ENCODE data around the gene CPB2.

The CPB2 gene

DNA sequence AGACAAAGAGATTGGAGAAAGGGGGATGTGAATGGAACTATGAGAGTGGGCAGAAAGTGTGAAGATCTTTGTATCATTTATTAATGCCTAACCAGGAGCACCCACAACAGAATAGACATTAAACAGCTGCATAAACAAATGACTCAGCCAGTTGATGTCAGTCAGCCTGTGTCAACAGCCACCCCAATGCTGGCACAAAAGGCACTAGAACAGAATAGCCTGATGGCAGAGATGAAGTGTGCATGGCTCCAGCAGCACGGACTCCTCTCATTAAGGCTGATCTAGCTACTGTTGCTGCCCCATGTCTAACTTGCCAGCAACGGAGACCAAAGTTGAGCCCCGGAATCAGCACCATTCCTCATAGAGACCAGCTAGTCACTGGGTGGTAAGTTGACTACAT lies 7.8 kb downstream of the CPB2 start:
- DNase-seq (ENCODE audit: low spot score) = no peak

DNA sequence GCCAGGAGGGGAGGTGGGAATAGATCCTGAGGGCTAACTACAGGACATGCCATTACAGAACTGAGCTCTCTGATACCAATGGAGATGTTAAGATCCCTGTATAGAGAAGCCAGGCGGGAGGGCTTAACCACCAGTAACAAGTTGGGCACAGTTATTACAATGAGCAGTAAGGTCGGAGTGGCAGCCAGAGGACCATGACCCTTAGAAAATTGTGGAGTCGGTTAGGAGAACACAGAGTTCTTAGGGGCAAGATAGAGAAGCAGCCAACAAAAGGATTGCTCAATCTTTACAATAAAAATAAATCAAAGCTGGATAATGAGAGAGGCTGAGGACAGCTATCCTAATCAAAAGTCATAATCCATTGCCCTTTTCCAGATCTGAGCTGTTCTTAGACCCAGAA lies 10.4 kb downstream of the CPB2 start:
- DNase-seq (ENCODE audit: low spot score) = no peak

DNA sequence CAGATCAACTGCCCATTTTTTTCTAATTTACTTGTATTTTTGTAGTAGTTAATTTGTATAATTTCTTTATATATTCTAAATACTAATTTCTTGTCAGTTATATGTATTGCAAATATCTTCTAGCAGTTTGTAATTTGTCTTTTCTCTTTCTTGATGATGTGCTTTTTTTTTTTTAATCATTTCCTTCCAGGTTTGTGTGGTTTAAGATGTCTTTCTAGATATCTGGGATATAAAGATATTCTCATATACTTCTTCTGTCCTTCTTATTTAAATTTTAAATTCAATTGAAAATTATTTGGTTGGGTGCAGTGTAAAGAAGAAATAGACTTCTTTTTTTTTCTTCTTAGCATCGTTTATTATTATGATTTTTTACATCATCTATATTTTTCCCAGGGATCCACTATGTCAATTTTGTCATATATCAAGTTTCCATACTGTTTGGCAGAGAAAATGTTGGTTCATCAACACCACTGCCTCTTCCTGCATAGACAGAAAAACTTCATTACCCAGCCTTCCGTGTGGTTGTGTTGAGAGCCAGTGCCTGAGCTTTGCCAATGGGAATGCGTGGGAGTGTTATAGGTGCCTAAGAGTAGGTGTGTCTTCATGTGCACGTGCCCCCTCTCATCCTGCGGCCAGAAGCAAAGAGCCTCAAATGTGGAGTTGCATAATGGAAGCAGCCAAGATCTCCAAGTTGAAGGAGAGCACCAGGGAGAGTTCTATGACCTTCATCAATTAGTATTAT lies 15.8 kb downstream of the CPB2 start:
- no peak for DNase-seq (ENCODE audit: low spot score)

DNA sequence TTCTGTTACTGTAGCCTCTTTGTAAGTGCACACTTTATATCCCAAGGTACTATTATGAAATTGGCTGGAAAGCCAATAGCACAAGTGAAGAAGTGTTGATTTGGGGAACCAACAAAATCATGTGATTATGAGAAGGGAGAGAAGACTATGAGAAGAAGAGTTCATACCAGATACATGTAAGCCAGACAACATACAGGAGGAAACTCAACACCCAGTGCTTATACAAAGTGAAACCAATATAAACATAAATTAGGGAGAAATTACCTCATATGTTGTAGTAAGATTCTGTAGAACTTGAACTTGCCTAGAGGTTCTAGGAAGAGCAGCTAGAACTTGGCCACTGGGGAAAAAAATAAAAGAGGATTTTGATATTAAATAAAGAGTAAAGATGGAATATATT lies 17.4 kb downstream of the CPB2 start:
- DNase-seq (ENCODE audit: low spot score) = no peak

DNA sequence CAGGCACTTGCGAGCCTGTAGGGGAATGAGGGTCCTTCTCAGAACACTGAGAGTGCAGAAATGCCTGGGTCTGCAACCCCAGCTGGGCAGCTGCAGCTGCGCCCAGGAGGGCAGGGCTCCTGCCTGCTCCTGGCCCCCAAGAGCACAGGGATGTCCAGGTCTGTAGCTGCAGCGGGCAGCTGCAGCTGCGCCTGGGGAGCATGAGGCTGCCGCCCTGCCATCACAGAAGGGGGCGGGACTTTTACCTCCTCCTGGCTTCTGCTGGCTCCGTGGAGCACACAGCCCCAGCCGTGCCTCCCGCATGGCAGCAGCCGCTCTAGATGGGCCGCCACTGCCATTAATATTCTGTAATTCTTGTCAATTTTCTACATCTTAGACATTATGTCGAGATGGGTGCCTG lies 17.8 kb downstream of the CPB2 start:
- no peak for DNase-seq (ENCODE audit: low spot score)

DNA sequence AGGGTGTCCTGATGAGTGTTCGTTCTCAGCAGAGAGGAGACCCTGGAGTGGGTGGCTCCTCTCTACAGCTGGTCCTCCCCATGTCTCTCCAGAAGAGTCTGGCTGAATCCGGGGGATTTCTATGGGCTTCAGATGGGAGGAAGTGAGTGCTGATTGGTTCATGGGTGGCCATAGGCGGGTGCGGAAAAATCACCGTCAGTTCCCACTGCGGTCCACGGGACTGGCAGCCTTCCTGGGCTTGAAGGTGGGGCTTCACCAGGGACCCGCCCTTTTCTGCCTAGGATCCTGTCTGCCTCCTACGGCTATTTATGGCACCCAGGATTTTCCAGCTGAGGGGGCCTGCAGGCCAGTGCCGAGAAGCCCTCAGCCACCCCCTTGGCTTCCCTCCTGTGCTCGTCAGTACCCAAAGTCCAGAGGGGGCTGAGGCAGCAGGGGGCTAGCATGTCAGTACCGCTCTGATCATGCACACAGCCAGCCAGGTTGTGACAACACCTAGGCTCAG lies 18.4 kb downstream of the CPB2 start:
- no peak for DNase-seq (ENCODE audit: low spot score)

DNA sequence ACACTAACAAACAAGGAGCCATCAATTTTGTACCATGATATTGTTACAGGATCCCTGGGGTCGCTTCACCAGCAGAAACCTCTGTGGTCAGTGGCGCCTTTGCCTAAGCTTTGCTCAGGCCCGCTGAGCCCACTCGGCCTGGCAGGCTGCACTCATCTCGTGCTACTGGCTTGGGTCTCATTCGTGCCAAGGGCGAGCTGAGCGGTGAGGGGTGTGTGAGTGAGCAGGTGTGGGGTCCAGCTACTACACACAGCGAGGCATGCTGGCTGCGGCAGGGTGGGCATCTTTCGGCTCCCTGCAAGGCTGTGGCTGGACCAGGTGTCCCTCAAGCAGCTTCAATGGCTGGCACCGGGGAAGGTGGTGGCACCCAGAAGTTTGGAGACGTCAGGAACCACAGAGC lies 19.1 kb downstream of the CPB2 start:
- DNase-seq (ENCODE audit: low spot score) = no peak

DNA sequence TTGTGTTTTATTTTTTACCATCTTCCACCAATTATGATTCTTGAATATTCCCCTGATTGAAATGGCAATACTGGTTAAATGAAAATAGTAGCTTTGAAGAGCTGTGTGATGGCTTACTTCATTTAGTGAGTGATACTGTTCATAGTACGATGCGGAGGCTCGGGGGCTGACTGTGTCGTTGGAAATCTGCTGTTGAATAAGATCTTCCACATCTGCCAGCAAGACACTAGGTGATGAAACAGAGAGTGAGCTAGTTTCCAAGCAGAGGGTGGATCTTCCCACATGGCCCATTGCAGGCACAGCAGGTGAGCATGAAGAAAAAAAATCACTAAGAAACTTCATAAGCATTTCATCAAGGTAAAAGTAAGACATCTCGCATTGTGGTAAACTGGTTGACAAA lies 22.5 kb downstream of the CPB2 start:
- no peak for DNase-seq (ENCODE audit: low spot score)

DNA sequence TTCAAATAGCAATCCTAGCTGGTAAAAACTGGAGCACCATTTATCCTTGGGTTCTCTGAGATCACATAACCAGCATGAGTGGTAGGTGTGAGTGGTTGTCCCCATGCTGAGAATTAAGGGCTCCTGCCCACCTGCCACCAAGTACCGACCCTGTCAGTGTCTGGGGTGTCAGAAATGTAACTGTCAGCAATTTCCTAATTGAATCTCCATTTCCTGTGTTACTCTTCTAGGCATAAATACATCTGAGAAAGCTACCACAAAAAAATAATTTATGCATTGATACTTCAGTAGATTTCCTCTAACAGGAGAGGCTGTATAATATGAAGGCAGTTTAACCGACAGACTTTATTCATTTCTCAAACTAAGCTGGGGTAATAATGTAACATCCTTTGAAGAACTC lies 25.1 kb downstream of the CPB2 start:
- DNase-seq (ENCODE audit: low spot score) = no peak

DNA sequence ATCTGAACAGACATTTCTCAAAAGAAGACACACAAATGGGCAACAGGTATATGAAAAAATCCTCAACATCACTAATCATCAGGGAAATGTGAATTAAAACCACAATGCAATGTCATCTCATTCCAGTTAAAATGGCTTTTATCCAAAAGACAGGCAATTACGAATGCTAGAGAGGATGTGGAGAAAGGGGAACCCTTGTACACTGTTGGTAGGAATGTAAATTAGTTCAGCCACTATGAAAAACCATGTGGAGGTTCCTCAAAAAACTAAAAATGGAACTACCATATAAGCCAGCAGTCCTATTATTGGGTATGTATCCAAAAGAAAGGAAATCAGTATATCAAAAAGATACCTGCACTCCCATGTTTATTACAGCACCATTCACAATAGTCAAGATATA lies 27.6 kb downstream of the CPB2 start:
- DNase-seq (ENCODE audit: low spot score) = no peak

DNA sequence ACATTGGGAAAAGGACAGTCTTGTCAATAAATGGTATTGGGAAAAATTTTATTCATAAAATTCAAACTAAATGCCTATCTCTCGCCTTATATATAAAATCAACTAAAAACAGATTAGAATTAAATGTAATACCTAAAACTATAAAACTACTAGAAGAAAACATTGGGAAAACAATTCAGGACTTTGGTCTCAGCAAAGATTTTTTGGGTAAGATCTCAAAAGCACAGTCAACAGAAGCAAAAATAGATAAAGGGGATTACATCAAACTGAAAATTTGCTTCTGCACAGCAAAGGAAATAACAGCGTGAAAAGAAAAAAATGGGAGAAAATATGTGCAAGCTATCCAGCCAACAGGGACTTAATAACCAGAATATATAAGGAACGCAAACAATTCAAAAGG lies 28.0 kb downstream of the CPB2 start:
- DNase-seq (ENCODE audit: low spot score) = no peak

DNA sequence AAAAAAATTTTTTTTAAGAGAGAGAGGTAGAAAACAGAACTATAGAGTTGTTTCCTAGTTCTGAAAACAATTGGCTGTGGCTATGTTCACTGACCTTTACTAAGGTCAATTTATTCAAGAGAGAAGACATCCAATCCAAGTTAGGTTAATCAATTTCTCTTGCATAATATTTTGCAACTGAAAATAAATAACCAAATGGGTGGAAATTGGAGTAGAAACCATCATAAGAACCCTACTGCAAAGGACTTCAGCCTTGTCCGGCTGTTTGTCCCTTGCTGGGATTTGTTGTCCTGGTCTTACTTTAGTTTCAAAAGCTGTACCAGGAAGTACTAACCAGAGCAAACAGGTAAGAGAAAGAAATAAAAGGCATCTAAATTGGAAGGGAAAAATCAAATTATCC lies 29.0 kb downstream of the CPB2 start:
- DNase-seq (ENCODE audit: low spot score) = no peak

DNA sequence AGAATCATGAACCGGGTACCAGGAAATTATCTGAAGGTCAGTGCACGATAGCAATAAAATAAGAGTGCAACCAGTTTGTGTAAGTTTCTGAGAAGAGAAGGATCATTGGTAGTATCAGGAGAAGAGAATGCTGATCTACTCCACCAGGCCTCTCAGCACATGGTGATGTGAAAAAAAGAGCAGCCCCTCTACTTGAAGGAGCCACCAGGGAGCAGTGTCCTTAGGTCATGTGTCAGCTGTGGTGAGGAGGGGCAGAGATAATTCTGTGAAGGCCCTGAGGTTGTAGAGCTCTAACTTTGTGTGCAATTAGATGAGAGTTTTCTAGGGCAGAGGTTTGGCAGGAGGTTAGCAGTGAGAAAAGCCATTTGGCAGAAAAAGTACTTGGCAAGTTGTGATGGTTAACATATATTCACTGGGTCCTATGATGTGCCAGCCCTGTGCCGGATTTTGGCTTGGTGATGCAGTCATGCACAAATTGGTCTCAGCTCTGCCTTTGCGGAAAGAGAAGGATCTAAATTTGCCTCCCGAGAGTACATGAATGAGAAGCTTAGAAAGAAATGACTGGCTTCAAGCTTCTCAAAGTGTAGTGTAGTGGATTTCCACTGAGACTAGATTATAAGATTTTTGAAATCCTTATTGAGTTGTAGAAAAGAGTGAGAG lies 33.1 kb downstream of the CPB2 start:
- DNase-seq (ENCODE audit: low spot score) = no peak

DNA sequence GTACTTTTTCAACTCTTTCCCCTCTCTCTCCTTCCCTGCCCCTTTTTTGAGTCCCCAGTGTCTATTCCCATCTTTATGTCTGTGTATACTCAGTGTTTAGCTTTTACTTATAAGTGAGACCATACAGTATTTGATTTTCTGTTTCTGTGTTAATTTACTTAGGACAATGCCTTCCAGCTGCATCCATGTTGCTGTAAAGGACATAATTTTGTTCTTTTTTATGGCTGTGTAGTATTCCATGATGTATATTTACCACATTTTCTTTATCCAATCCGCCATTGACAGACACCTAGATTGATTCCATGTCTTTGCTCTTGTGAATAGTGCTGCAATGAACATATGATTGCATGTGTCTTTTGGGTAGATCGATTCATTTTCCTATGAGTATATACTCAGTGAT lies 41.5 kb downstream of the CPB2 start:
- DNase-seq (ENCODE audit: low spot score) = no peak

DNA sequence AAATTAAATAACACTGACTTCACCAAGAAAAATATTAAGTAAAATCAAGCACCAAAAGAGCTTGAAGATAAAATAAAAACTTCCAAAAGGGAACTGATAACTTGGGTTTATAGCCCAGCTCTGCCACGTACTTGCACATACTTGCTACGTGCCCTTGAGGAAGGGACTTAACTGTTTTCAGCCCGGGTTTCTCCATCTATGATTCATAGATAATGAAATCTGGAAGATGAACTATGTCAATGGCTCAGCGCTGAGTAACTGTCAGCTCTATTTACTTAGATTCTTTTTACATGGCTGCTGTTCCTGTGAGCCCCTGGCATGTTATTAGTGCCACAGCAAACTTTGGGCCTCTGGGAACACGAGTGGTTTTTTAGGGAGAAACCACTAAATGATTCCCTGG lies 42.6 kb downstream of the CPB2 start:
- no peak for DNase-seq (ENCODE audit: low spot score)

DNA sequence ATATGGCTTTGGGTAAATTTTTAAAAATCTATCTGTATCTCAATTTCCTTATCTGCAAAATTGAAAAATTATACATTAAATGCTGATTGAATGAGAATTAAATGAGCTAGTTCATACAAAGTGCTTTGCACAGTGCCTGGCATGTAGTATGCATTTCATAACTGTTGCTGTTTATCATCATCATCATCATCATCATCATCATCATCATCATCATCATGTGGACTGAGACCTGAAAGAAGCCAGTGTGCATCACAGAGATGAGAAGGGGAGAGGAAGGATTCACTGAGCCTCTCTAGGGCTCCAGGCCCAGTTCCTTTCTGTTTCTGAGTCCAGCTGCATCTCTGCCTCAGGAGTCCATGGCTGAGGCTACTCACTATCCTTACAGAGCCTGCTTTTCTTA lies 45.4 kb downstream of the CPB2 start:
- no peak for DNase-seq (ENCODE audit: low spot score)

DNA sequence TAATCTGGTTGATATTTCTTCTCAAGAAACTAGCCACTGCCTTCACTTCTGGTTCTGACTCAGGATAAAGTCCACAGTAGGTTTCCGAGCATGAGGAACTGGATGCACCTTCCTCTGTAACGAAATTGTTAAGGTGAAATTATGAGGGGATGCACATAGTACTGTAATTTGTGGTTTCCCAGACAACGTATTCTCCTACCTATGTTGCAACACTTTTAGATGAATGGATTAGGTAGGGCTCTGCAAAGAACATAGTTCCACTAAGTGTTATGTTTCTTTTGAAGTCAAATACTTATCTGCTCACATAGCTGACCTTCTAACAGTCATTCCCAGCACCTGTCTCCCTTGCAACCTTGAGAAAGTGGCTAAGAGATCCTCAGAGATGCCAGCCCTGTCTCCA lies 46.6 kb downstream of the CPB2 start:
- DNase-seq (ENCODE audit: low spot score) = no peak

DNA sequence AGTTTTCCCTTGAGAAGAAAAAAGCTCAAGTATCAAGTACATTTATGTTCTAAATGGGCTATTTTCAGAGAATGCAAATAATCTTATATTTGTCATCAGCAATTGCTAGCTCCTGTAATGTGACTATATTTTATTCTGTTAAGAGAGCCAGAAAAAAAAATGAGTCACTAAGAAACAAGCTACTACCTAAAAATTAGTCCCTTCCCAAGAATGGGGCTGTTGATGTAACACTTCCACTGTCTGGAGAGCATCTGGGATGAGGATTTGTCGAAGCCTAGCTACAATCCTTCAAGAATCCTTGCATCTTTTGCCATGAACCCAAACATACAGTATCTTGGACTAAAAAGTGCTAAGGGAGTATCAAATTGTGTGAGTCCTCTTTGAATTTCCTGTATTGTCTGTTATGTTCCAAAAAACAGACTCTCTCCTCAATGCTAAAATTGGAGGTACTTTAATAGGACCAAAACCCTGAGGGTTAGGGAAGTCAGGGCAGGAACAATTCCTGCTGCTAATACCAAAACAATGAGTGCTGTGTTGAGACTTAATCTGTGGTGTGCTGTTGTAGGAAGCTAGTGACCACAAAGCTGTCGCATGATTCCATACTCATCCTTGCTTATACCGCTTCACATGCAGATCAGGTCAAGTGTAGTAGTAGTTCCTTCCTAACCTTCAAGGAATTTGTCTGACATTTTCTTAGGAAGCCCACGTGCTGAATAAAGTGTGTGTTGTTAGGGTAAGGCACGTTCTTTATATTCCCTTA lies 47.4 kb downstream of the CPB2 start:
- DNase-seq (ENCODE audit: low spot score) = no peak

DNA sequence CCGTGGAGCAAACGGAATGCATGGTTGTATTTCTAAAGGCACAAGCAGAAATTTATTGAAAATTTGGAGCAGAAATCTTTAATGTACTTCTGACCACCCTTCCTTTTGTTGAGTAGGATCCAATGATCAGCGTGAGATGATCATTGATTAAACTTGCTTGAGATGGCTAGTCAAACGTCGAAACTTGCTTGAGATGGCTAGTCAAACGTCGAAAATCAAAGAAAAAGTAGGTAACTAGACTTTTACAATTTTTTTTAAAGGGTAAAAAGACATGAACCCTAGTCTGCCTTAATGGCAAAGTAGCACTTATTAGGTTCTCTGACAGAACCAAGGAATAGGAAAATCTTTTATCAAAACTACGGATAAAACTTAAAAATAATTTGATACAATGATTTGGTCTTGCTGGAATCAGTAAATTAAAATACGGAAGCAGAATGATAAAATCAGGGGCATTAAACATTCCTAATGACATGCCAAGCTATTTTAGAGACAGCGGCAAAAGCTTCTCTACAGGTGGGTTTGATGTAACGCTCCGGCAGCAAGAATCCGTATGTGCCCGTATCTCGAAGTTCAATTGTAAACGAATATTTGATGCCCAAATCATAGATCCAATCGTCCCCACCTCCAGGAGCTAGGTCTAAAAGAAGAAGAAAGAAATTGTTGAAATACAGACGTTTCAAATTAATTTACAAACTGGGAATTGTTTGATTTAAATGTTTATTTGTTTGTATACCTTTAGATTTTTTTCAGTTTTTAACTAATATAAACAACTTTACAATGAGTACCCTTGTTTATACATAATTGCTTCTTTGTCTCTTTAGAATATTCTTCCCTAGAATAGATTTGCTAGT lies 51.4 kb downstream of the CPB2 start:
- DNase-seq (ENCODE audit: low spot score) = no peak

DNA sequence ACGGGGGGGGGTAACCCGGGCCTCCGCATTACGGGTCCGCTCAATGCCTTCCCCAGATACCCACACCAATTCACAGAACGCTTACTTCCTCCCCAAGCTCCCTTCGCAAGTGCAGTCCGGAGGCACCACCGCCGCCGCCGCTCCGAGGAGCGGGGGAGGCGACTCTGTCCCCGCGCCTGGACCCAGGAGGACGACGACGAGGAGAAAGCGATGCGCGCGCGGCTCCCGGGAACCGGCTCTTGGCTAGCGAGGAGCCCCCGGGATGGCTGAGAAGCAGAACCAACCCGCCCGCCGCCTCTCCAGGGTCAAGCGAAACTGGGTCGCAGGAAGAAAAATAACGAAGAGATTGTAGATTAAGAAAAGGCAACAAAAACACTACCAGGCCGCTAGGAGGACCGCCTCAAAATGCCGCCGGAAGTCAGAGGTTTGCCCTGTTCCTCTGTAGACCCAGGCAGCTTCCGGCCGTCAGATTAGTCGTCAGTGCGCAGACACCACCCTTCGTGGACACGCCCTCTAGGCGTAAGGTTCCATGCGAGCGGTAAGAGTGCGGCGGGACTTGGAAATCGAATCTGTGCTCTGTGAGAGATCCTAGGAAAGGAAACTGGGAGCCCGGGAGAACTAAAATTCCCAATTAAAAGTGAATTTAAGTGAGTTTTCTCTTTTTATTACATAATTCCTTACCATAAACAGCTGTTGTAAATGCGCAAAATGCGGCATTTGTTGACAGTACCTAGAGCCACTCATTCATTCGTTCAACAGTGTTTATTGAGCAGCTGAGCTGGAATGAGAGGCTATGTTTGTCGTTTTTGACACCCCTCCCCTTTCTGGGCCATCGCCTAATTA lies 52.3 kb downstream of the CPB2 start, which contains the start of gene ZC3H13:
Gene ZC3H13, minus strand, starts transcription at position 428 of the 843 bp plus-strand sequence. CDS start 7,239 bp downstream, outside the sequence.
- peak; percentile 73 for DNase-seq (ENCODE audit: low spot score)

DNA sequence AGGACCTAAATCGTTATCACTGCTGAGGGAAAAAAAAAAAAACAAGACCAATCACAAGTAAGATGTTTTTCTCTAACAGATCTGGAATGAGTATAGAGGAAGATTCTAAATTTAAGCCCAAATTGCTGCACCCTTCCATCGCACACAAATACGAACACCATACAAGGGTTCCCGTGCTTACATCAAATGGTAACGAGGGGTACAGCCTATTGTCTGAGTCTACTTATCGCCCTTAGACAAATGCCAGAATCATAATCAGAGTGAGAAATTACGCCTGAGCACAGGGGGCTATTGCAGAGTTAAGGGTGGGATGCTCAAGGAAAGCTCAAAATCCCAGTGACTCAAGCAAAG lies 52.9 kb downstream of the CPB2 start:
- no peak for DNase-seq (ENCODE audit: low spot score)
